Activated T-helper 1 cell treated with anti-CD3 and anti-CD28 coated beads, Interleukin-2, amount 50 U/mL, for 16 hours (primary cell): ENCODE measurements around the gene SLF2.

Source experiments
- DNase-seq, 2 donors: peaks; one replicate each; pipeline ENCODE4 v3.0.0-alpha.2; 2020; ENCODE audit warnings: low read depth in 1 of 2, low spot score in 1 of 2

SLF2 gene

DNA sequence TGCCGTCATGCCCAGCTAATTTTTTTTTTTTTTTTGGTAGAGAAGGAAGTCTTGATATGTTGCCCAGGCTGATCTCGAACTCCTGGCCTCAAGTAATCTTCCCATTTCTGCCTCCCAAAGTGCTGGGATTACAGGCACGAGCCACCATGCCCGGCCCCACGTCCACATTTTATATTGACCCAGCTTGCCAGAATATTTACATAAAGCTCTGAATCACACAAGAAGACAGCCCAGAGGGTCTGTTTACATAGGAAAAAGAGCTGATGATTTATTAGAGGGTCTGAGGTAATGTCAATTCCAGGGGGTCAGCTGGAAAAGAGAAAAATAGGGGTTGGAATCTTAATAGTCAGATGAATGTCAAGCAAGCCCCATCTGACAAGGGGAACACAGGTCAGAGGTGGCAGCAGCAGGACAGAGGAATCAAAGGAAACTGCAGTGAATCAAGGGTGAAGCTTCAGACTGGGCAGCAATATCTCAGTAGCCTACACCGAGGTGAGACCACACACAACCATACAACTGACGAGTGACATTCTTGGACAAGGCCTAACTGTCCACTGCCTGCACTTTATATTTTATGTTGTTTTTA is 15.8 kb upstream of the SLF2 start:
- no peak for DNase-seq

DNA sequence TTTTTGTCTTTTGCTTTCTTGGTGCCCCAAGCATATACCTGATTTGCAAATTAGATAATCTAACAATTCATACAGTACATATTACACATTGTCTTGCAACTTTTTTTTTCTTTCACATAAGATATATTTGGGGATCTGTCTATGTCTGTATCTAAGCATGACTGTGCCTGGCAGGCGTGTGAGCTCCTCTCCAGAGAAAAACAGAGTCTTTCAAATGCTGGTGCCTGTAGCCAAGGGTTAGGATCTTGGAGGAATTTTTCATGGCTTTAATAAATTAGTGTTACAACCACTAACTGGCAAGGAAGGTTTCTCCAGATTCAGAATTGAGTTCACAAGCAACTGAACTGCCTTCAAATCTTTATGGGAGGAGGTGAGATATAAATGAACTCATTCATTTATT is 14.8 kb upstream of the SLF2 start:
- no peak for DNase-seq

GRCh38 chr10:100899171-100899570 is 13.6 kb upstream of the SLF2 start:
- no peak for DNase-seq

GRCh38 chr10:100901051-100901450 is 11.7 kb upstream of the SLF2 start:
- DNase-seq, result no peak

DNA sequence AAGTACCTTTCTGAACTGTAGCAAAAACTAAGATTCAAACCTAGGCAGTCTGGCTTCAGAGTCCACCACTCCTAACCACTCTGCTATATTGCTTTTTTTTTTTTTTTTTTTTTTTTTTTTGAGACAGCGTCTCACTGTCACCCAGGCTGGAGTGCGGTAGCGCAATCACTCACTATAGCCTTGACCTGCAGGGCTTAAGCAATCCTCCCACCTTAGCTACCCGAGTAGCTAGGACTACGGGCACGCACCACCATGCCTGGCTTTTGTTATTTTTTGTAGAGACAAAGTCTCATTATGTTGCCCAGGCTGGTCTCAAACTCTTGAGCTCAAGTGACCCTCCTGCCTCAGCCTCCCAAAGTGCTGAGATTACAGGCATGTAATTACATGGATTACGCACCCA is 10.1 kb upstream of the SLF2 start:
- no peak for DNase-seq

GRCh38 chr10:100904917-100905316 is 7.8 kb upstream of the SLF2 start:
- DNase-seq, result no peak

GRCh38 chr10:100907175-100907574 is 5.6 kb upstream of the SLF2 start:
- no peak for DNase-seq

DNA sequence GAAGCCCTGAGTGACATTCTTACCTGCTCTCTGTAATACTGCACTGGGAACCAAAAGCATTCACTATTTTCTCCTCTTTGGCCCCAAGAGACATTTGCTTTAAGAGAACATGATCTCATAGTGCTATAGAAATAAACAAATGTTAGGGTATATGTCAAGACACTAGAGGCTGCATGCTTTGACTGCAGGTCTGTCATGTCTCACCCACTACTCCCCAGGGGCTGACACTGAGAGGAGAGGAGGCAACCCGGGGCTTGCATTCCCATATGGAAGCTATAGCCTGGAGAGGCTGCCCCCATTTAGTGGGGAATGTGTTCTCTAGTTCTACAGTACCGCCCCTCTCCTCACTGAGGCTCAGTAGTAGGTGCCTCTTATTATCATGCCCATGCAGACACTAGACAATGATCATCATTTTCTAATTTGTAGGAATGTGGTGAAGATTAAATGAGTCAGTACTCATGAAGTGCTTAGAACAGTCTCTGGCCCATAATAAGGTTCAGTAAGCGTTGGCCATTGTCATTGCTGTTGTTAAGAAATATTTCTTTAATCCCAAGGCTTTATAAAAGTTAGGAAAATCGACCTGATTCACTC is 4.9 kb upstream of the SLF2 start:
- DNase-seq, result no peak

DNA sequence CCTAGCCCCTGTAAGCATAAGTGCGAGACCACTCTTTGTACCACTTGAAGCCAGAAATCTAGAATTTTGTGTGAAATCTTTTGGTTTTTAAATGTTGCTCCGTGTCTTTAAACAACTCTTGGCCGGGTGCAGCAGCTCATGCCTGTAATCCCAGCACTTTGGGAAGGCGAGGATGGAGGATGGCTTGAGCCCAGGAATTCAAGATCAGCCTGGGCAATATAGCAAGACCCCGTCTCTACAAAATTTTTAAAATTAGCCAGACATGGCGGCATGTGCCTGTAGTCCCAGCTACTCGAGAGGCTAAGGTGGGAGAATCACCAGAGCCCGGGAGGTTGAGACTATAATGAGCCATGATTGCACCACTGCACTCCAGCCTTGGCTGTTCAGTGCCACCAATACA is 4.4 kb upstream of the SLF2 start:
- no peak for DNase-seq

- DNase-seq, result no peak
Measured at GRCh38 chr10:100909501-100910263, 3.1 kb upstream of the SLF2 start.

DNA sequence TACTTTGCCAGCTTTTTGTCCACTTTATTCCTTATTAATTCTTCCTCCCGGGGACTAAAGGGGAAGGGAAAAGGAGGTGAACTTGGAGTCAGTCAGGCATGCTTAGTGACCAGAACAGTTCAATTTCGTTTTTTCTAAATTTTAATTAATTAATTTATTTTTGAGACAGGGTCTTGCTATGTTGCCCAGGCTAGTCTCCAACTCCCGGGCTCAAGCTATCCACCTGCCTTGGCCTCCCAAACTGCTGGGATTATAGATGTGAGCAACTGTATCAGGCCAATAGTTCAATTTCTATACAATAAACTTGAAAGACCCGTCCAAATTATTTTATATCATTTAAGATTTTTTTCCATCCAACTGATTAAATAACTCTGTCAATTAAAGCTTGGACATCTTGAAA is 1.3 kb upstream of the SLF2 start:
- no peak for DNase-seq

- no peak for DNase-seq
Measured at GRCh38 chr10:100912013-100912604, 654 bp upstream of the SLF2 start.

- DNase-seq, result no peak
Measured at GRCh38 chr10:100913470-100913865, 705 bp downstream of the SLF2 start.

DNA sequence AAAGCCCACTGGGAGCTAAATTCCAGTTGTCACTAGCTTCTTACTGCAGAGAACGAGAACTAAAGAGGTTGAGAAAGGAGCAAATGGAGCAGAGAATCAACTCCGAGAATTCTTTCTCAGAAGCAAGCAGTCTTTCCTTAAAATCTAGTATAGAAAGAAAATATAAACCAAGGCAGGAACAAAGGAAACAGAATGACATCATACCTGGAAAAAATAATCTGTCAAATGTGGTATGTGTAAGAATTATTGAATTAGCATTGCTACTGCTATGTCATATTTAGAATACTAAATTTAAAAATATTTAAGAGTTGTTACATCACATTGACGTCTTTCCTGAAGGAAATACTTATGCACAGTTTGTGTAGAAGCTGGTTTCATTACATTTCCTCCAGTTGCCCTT is 4.3 kb downstream of the SLF2 start:
- DNase-seq, result no peak

- no peak for DNase-seq
Measured at GRCh38 chr10:100923580-100923979, 10.8 kb downstream of the SLF2 start.

- no peak for DNase-seq
Measured at GRCh38 chr10:100927266-100927665, 14.5 kb downstream of the SLF2 start.

DNA sequence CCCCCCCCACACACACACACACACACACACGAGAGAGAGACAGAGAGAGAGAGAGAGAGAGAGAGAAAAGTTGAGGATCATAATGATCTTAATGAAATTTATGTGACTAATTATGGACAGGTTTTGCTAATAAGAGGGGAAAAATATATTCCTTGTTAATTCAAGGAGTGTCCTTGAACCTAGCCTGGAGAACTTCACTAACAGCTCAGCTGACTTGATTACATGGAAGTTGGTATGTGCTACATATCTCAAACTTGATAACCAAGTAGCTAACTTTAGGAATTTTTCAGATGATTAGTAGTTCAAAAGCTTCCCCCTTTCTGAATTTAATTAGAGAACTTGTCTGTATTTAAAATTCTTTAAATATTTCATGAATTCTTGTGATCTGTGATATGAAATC is 15.3 kb downstream of the SLF2 start:
- DNase-seq, result no peak

- DNase-seq, result no peak
Measured at GRCh38 chr10:100930368-100930767, 17.6 kb downstream of the SLF2 start.

DNA sequence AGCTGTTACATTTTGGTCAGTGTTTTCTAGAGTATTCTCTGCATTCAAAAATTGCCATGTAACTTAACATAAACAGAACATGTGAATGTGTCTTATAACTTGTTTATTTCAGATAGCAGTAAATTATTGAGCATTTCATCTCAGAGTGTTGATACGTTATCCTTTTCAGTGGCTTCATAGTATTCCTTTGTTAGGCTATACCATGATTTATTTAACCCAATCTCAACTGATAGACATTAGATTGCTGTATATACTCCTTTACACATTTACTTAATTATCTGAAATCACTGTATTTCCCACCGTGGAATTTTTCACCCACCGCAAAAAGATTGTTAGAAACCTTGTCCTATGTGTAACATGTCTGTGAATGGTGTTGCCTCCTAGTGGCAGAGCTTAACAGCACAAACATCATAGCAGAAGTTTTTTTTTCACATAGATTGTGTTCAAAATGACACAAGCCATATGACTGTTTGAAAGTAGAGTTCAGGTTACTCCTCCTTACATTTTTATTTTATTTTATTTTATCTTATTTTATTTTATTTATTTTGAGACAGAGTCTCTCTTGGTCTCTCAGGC is 21.4 kb downstream of the SLF2 start:
- DNase-seq, result no peak

DNA sequence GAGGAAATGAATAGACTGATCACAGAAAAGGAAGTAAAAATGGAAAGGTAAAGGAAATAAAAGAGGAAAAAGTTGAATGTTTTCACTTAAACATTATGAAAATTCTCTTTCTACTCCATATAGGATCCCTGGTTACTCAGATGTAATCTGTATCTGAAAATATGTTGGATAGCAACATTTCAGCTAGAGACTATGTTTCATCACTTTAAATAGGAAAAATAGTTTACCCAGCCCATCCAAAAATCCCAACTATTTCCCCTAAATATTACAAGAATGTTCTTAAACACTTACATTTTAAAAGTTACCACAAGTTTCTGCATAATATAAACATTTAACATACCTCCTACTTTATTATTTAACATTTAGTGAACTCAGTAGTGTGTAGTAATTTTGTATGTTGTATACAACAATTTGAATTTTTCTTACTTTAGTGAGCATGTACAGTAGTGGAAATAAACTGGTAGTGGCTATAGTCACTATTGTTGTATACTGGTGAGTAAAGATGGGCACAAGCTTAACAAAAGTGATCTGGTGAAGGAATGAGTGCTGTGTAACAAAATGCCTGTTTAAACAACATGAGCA is 27.1 kb downstream of the SLF2 start:
- no peak for DNase-seq

- no peak for DNase-seq
Measured at GRCh38 chr10:100942229-100942628, 29.5 kb downstream of the SLF2 start.

DNA sequence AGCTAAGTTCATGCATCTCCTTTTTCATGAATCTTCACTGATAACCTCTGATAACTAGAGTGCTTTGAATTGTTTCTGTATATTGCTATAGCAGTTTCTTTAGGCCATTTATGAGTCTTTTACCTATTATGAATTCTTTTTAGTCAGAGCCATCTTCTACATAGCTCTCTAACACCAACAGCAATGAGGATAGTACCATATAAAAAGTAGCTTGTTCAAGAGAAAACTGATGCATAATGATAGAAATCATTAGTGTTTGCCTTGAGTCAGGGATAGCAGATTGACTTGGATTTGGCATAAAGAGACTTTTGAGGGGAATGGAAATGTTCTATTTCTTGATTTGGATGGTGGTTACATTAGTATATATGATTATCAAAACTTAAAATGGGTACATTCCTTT is 30.7 kb downstream of the SLF2 start:
- DNase-seq, result no peak
